Osteoblast (primary cell): Measurements from ENCODE around the gene CCDC178. TPM values are rescaled to one million over a fixed set of nuclear protein-coding genes. Genes with fewer than 3 reads are reported as not detected.

Experiments used
- DNase-seq: peaks from one replicate; pipeline ENCODE4 v3.0.0; 2011; ENCODE audit warnings: low spot score, mixed read lengths; ENCODE audit not compliant: insufficient read length; ENCODE audit errors: missing footprints
- H2AFZ ChIP-seq: 2 replicates; pipeline ENCODE4 v1.6.0; 2011; ENCODE audit warnings: mild to moderate bottlenecking, low read length
- H3K27ac ChIP-seq: 2 replicates; pipeline ENCODE4 v1.5.1; 2011; ENCODE audit warnings: mild to moderate bottlenecking, low read depth, low read length, moderate library complexity
- H3K27me3 ChIP-seq: 2 replicates; pipeline ENCODE4 v1.6.0; 2012; ENCODE audit warnings: mild to moderate bottlenecking, control low read depth, inconsistent platforms, low read length, moderate library complexity; ENCODE audit not compliant: insufficient read depth
- H3K36me3 ChIP-seq: 2 replicates; pipeline ENCODE4 v1.5.1; 2011; ENCODE audit warnings: mild to moderate bottlenecking, low read length, control low read depth, moderate library complexity; ENCODE audit not compliant: insufficient read depth
- H3K4me1 ChIP-seq: 2 replicates; pipeline ENCODE4 v1.5.1; 2011; ENCODE audit warnings: mild to moderate bottlenecking, low read length, control low read depth, moderate library complexity; ENCODE audit not compliant: insufficient read depth
- H3K4me2 ChIP-seq: 2 replicates; pipeline ENCODE4 v1.6.0; 2011; ENCODE audit warnings: mild to moderate bottlenecking, low read length; ENCODE audit not compliant: insufficient read depth
- H3K4me3 ChIP-seq: fragments of 200-600 bp; sonication (generic); 3 replicates; pipeline ENCODE4 v1.5.1; 2012; ENCODE audit warnings: mild to moderate bottlenecking, low read length, inconsistent platforms; ENCODE audit not compliant: insufficient read depth
- H3K79me2 ChIP-seq: 2 replicates; pipeline ENCODE4 v1.6.0; 2012; ENCODE audit warnings: mild to moderate bottlenecking, low read length, control low read depth, inconsistent platforms; ENCODE audit not compliant: insufficient read depth
- H3K9me3 ChIP-seq: 2 replicates; pipeline ENCODE4 v1.5.1; 2011; ENCODE audit warnings: low read depth, low read length, control low read depth
- H4K20me1 ChIP-seq: 2 replicates; pipeline ENCODE4 v1.6.0; 2012; ENCODE audit warnings: mild to moderate bottlenecking, low read length, control low read depth; ENCODE audit not compliant: insufficient read depth
- total RNA-seq: library from RNA; depleted of rRNA; stranded (reverse); fragments of >200 nt; gene quantifications from 2 replicates; pipeline ENCODE4 v1.2.3, GENCODE V29; 2012
- TF ChIP-seq, protein P1 (sequence below): IDR thresholded peaks from 2 replicates; pipeline ENCODE4 v1.5.1; 2011; ENCODE audit warnings: mild to moderate bottlenecking, low read depth, low read length, moderate library complexity; ENCODE audit errors: extremely low read depth

CCDC178 gene
- total RNA-seq, 1 donor = not detected

DNA sequence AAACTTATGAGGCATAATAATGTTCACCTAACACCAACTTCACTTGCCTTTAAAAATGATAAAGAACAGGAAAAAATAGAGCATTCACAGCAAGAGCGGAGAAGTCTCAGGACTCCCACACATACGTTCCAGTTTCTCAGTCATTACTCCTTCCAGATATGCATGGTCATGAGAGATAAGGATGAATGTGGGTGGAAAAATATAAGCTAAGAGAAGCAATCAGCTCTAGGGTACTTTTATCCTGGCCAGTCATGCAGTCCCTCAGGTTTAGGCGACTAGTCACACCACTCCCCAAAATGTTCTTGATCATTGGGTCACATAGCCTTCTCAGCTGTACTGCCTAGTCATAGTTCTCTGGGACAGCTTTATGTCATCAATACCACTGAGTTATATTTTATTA is 29.2 kb upstream of the CCDC178 start:
- Histone ChIP-seq H3K4me2 (no peak overlapping the region), H3K27me3 (no peaks in the 10 kb centered on the region), H3K4me3 (no peak overlapping the region), H4K20me1 (no peaks in the 10 kb centered on the region), H3K79me2 (no peaks in the 10 kb centered on the region), H3K36me3 (no peaks in the 10 kb centered on the region), H3K27ac (no peak overlapping the region), H2AFZ (no peak overlapping the region), H3K4me1 (no peaks in the 10 kb centered on the region), H3K9me3 (no peaks in the 10 kb centered on the region)
- TF ChIP-seq, protein P1, sequence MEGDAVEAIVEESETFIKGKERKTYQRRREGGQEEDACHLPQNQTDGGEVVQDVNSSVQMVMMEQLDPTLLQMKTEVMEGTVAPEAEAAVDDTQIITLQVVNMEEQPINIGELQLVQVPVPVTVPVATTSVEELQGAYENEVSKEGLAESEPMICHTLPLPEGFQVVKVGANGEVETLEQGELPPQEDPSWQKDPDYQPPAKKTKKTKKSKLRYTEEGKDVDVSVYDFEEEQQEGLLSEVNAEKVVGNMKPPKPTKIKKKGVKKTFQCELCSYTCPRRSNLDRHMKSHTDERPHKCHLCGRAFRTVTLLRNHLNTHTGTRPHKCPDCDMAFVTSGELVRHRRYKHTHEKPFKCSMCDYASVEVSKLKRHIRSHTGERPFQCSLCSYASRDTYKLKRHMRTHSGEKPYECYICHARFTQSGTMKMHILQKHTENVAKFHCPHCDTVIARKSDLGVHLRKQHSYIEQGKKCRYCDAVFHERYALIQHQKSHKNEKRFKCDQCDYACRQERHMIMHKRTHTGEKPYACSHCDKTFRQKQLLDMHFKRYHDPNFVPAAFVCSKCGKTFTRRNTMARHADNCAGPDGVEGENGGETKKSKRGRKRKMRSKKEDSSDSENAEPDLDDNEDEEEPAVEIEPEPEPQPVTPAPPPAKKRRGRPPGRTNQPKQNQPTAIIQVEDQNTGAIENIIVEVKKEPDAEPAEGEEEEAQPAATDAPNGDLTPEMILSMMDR = no peak
- DNase-seq = no peak

DNA sequence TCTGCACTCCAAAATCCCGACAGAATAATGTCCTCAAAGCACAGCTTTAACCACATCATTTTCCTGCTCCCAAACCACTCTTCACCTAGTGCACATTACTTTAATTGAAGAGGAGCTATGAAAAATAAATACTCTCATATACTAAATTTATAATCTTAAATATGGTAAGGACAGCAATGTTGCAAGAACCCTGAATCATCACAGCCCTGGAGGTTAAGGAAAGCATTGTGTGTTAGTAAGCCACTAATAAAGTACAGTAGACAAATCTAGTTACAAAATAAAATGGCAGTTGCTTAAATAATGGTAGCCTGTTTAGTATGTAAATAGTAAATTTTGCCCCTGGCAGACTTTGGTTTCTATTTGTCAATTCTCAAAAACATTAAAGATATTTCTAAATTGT is 27.0 kb upstream of the CCDC178 start:
- H2AFZ ChIP-seq = no peak overlapping the region
- no peak overlapping the region for H3K4me3 ChIP-seq
- TF ChIP-seq, protein P1 = no peak
- H3K9me3 ChIP-seq = no peaks in the 10 kb centered on the region
- no peak overlapping the region for H3K4me2 ChIP-seq
- no peaks in the 10 kb centered on the region for H3K27me3 ChIP-seq
- H3K36me3 ChIP-seq = no peaks in the 10 kb centered on the region
- H3K79me2 ChIP-seq = no peaks in the 10 kb centered on the region
- no peak overlapping the region for H3K27ac ChIP-seq
- no peaks in the 10 kb centered on the region for H4K20me1 ChIP-seq
- H3K4me1 ChIP-seq = no peaks in the 10 kb centered on the region
- no peak for DNase-seq

DNA sequence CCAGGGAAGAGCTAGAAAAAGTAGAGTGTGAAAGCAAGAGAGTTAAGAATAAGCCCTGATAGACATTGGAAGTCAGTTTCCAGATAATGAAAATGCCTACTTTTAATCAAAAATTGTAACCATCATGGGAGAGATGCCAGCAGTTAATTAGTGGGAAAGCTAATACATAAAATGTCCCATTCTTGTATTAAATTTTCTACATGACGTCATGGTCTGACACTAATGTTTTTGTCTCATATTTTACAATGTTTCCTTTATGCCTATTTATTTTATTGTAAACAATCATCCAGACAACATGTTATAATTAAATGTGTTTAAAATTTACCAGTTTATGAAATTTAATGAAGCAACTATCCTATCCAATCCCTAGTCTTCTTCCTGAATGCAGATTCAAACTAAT is 26.3 kb upstream of the CCDC178 start:
- Histone ChIP-seq H3K27me3 (no peaks in the 10 kb centered on the region), H3K79me2 (no peaks in the 10 kb centered on the region), H3K4me2 (no peak overlapping the region), H3K4me3 (no peak overlapping the region), H3K4me1 (no peaks in the 10 kb centered on the region), H4K20me1 (no peaks in the 10 kb centered on the region), H3K27ac (no peak overlapping the region), H3K9me3 (no peaks in the 10 kb centered on the region), H2AFZ (no peak overlapping the region), H3K36me3 (no peaks in the 10 kb centered on the region)
- no peak for DNase-seq
- TF ChIP-seq, protein P1 = no peak

DNA sequence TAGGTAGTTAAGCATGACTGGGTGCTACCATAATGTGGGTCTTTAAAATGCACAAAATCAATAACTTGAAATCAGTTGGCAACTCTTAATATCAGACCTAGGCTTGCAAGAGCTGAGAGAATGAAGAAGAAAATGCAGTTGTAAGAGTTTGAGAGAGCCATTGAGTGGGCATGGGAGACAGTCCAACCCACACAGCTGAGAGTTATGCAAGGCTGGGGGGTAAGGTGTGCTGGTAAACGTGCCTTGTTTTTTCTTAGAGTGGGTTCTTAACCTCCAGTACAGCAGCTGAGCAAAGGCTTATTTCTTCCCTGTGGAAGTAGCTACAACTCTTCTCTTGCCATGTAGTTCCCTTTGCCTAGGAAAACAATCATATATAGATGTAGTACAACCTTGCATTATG is 20.2 kb upstream of the CCDC178 start:
- no peak overlapping the region for H3K4me3 ChIP-seq
- no peaks in the 10 kb centered on the region for H4K20me1 ChIP-seq
- TF ChIP-seq, protein P1 = no peak
- no peak for DNase-seq
- no peak overlapping the region for H3K4me2 ChIP-seq
- H3K27ac ChIP-seq = no peak overlapping the region
- no peaks in the 10 kb centered on the region for H3K79me2 ChIP-seq
- no peaks in the 10 kb centered on the region for H3K4me1 ChIP-seq
- no peaks in the 10 kb centered on the region for H3K27me3 ChIP-seq
- no peaks in the 10 kb centered on the region for H3K36me3 ChIP-seq
- H2AFZ ChIP-seq = no peak overlapping the region
- H3K9me3 ChIP-seq = no peaks in the 10 kb centered on the region
